ENCODE measurements around the gene RASGEF1B.

Gene RASGEF1B

DNA sequence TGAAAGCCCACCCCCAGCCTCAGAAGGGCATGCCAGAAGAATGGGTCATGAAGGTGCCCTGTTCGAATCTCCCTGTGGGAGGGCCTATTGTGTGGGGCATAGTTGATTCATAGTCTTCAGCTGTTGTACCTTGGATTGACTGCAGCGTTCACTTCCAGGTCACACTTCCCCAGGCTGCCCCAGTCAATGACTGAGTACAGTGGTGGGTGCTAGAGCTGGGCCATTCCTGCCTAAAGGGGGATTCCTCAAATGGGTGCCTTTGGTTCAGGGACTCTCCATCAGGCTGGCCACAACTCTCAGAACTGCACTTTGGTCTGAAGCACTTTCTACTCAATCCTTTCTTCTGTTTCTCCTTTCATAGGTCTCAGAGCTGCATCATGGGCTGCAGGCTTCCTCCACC lies 35.0 kb upstream of the RASGEF1B start:
- peaks cover 2% of the 10 kb centered on the region for H3K36me3 Mint-ChIP-seq (ENCODE audit: insufficient read depth)
- no peak overlapping the region for H3K4me3 Mint-ChIP-seq
- ATAC-seq (replicated peaks): no peak
- H3K9me3 Mint-ChIP-seq: no peaks in the 10 kb centered on the region
- H3K27me3 Mint-ChIP-seq: no peaks in the 10 kb centered on the region
- peaks cover 18 to 20% of the 10 kb centered on the region in 2 donors for H3K4me1 Mint-ChIP-seq (ENCODE audit: low read depth in 2 of 2)
- H3K27ac Mint-ChIP-seq: peak overlapping the region; percentile 3 to 32
- no peak for DNase-seq

DNA sequence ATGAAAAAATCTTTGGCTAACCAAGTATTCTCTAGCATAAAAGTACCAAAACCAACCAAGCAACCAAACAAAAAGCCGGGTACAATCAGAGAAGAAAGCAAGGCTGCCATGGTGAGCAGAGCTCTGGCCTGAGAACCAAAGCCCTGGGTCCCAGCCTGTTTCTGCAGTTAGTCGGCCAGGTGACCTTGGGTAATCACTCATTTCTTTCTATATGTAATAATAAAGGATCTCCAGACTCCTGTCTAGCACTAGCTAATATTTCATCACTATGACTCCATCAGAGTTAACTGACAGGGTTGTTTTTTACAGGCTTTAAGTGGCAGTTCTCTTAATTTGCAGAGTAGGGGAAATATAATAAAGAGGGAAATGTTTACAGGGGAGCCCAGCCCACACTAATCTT lies 34.0 kb upstream of the RASGEF1B start:
- DNase-seq (no peak), ATAC-seq (replicated peaks) (no peak)
- Mint-ChIP-seq H3K9me3 (no peaks in the 10 kb centered on the region), H3K36me3 (ENCODE audit: insufficient read depth) (peaks cover 2% of the 10 kb centered on the region), H3K27ac (peak overlapping the region; percentile 10 to 89), H3K4me1 (ENCODE audit: low read depth in 2 of 2) (peaks cover 18 to 20% of the 10 kb centered on the region in 2 donors), H3K4me3 (peak overlapping the region; percentile 36 to 60), H3K27me3 (no peaks in the 10 kb centered on the region)

GRCh38 chr4:81505004-81505598 lies 33.4 kb upstream of the RASGEF1B start:
- H3K9me3 Mint-ChIP-seq: no peaks in the 10 kb centered on the region
- peak; percentile 31 to 46 (median 32) for DNase-seq
- H3K4me3 Mint-ChIP-seq: peak overlapping the region; percentile 36 to 60
- peaks cover 18 to 20% of the 10 kb centered on the region in 2 donors for H3K4me1 Mint-ChIP-seq (ENCODE audit: low read depth in 2 of 2)
- no peaks in the 10 kb centered on the region for H3K27me3 Mint-ChIP-seq
- peaks cover 2% of the 10 kb centered on the region for H3K36me3 Mint-ChIP-seq (ENCODE audit: insufficient read depth)
- peak overlapping the region; percentile 10 to 89 for H3K27ac Mint-ChIP-seq
- ATAC-seq (replicated peaks): peak; percentile 81

- no peaks in the 10 kb centered on the region for H3K9me3 Mint-ChIP-seq
- no peak for DNase-seq
- peaks cover 15 to 20% of the 10 kb centered on the region in 2 donors for H3K4me1 Mint-ChIP-seq (ENCODE audit: low read depth in 2 of 2)
- ATAC-seq (replicated peaks): peak; percentile 25
- H3K4me3 Mint-ChIP-seq: peak overlapping the region in 1 of 2 donors; percentile 36
- H3K36me3 Mint-ChIP-seq (ENCODE audit: insufficient read depth): peaks cover 2% of the 10 kb centered on the region
- H3K27ac Mint-ChIP-seq: peak overlapping the region; percentile 10 to 89
- H3K27me3 Mint-ChIP-seq: no peaks in the 10 kb centered on the region
Measured at GRCh38 chr4:81504112-81505003, 32.7 kb upstream of the RASGEF1B start.

- H3K27ac Mint-ChIP-seq: peak overlapping the region in 1 of 2 donors; percentile 89
- peaks cover 15 to 20% of the 10 kb centered on the region in 2 donors for H3K4me1 Mint-ChIP-seq (ENCODE audit: low read depth in 2 of 2)
- H3K36me3 Mint-ChIP-seq (ENCODE audit: insufficient read depth): peaks cover 2% of the 10 kb centered on the region
- ATAC-seq (replicated peaks) (no peak), DNase-seq (no peak)
- no peaks in the 10 kb centered on the region for H3K9me3 Mint-ChIP-seq
- H3K27me3 Mint-ChIP-seq: no peaks in the 10 kb centered on the region
- no peak overlapping the region for H3K4me3 Mint-ChIP-seq
Measured at GRCh38 chr4:81503586-81503985, 31.9 kb upstream of the RASGEF1B start.

- H3K4me1 Mint-ChIP-seq (ENCODE audit: low read depth in 2 of 2): peaks cover 15 to 20% of the 10 kb centered on the region in 2 donors
- no peaks in the 10 kb centered on the region for H3K9me3 Mint-ChIP-seq
- H3K4me3 Mint-ChIP-seq: no peak overlapping the region
- no peaks in the 10 kb centered on the region for H3K27me3 Mint-ChIP-seq
- no peak for ATAC-seq (replicated peaks)
- H3K36me3 Mint-ChIP-seq (ENCODE audit: insufficient read depth): no peaks in the 10 kb centered on the region
- no peak for DNase-seq
- H3K27ac Mint-ChIP-seq: peak overlapping the region in 1 of 2 donors; percentile 3
Measured at GRCh38 chr4:81502564-81502963, 30.9 kb upstream of the RASGEF1B start.

GRCh38 chr4:81499840-81500239 lies 28.1 kb upstream of the RASGEF1B start:
- no peaks in the 10 kb centered on the region for H3K36me3 Mint-ChIP-seq (ENCODE audit: insufficient read depth)
- no peaks in the 10 kb centered on the region for H3K27me3 Mint-ChIP-seq
- H3K27ac Mint-ChIP-seq: no peak overlapping the region
- no peak for DNase-seq
- H3K4me3 Mint-ChIP-seq: no peak overlapping the region
- peaks cover 5 to 12% of the 10 kb centered on the region in 2 donors for H3K4me1 Mint-ChIP-seq (ENCODE audit: low read depth in 2 of 2)
- no peaks in the 10 kb centered on the region for H3K9me3 Mint-ChIP-seq
- ATAC-seq (replicated peaks): no peak

- Mint-ChIP-seq H3K27me3 (no peaks in the 10 kb centered on the region), H3K9me3 (no peaks in the 10 kb centered on the region), H3K4me3 (no peak overlapping the region), H3K27ac (no peak overlapping the region), H3K4me1 (ENCODE audit: low read depth in 2 of 2) (peaks cover 8 to 17% of the 10 kb centered on the region in 2 donors), H3K36me3 (ENCODE audit: insufficient read depth) (peaks cover 3% of the 10 kb centered on the region)
- no peak for DNase-seq
- ATAC-seq (replicated peaks): no peak
Measured at GRCh38 chr4:81498551-81499099, 26.9 kb upstream of the RASGEF1B start.

GRCh38 chr4:81498046-81498445 lies 26.3 kb upstream of the RASGEF1B start:
- H3K27ac Mint-ChIP-seq: no peak overlapping the region
- peaks cover 9 to 18% of the 10 kb centered on the region in 2 donors for H3K4me1 Mint-ChIP-seq (ENCODE audit: low read depth in 2 of 2)
- peaks cover 3% of the 10 kb centered on the region for H3K36me3 Mint-ChIP-seq (ENCODE audit: insufficient read depth)
- H3K4me3 Mint-ChIP-seq: no peak overlapping the region
- ATAC-seq (replicated peaks) (no peak), DNase-seq (no peak)
- H3K27me3 Mint-ChIP-seq: no peaks in the 10 kb centered on the region
- H3K9me3 Mint-ChIP-seq: no peaks in the 10 kb centered on the region

- peaks cover 13% of the 10 kb centered on the region for H3K36me3 Mint-ChIP-seq (ENCODE audit: insufficient read depth)
- H3K4me1 Mint-ChIP-seq (ENCODE audit: low read depth in 2 of 2): peaks cover 26 to 42% of the 10 kb centered on the region in 2 donors
- H3K4me3 Mint-ChIP-seq: peak overlapping the region; percentile 31 to 56
- DNase-seq (no peak), ATAC-seq (replicated peaks) (no peak)
- H3K27me3 Mint-ChIP-seq: no peaks in the 10 kb centered on the region
- H3K9me3 Mint-ChIP-seq: peaks cover 2 to 6% of the 10 kb centered on the region in 2 donors
- H3K27ac Mint-ChIP-seq: peak overlapping the region in 1 of 2 donors; percentile 63
Measured at GRCh38 chr4:81495345-81495744, 23.6 kb upstream of the RASGEF1B start.

DNA sequence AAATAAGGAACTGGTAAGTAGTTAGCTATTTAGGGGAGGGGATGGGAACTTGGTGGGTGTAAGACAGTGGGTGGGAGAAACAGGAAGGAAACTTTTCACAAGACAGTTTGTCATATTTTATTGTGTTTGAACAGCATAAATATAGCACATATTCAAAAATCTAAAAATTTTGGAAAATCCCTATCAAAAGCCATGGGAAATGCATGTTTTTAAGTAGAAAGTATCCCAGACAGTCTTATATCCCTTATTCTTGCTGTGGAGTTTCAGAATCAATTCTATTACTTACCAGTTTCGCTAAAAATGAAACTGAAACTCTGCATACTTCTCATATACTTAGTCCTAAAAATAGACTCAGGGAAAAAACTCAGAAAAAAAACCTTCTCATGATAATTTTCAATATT lies 22.3 kb upstream of the RASGEF1B start:
- Mint-ChIP-seq H3K27me3 (no peaks in the 10 kb centered on the region), H3K9me3 (peaks cover 2 to 6% of the 10 kb centered on the region in 2 donors), H3K4me1 (ENCODE audit: low read depth in 2 of 2) (peaks cover 26 to 50% of the 10 kb centered on the region in 2 donors), H3K27ac (peak overlapping the region; percentile 91 to 96), H3K4me3 (peak overlapping the region; percentile 66 to 75), H3K36me3 (ENCODE audit: insufficient read depth) (peaks cover 13% of the 10 kb centered on the region)
- no peak for DNase-seq
- peak; percentile 13 for ATAC-seq (replicated peaks)

DNA sequence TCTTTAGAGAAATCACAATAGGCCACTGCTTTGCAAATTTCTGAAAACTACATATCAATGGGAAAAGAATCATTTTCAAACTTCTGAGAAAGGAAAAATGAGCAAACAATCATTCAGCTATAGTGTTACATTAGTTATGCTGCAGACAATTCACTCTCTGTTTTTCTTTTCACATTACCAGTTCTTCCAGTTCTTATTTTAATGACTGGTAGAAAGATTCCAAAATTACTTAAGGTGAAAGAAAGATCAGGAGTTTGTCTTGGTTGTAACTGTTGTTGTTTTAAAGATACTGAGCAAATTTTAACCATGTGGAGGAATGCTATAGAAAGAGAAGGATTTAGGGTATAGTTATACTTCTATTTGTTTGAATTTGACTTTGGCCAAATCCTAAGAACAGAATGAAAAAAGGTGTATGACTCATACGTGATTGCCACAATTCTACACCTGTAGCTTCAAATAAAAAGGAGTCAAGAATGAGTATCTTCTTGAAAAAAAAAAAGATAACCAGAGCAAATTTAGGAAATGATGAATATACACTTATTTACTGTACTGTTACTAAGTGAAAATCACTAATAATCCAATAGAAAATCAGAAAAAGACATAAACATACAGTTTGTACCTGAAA lies 21.0 kb upstream of the RASGEF1B start:
- Mint-ChIP-seq H3K27ac (peak overlapping the region; percentile 89 to 96), H3K36me3 (ENCODE audit: insufficient read depth) (peaks cover 13% of the 10 kb centered on the region), H3K4me1 (ENCODE audit: low read depth in 2 of 2) (peaks cover 26 to 53% of the 10 kb centered on the region in 2 donors), H3K4me3 (peak overlapping the region; percentile 9 to 66), H3K9me3 (peaks cover 2 to 6% of the 10 kb centered on the region in 2 donors), H3K27me3 (no peaks in the 10 kb centered on the region)
- no peak for DNase-seq
- ATAC-seq (replicated peaks): peak; percentile 9

- DNase-seq (peak in 2 of 3 experiments; percentile 20 to 26), ATAC-seq (replicated peaks) (peak; percentile 93)
- H3K4me1 Mint-ChIP-seq (ENCODE audit: low read depth in 2 of 2): peaks cover 26 to 53% of the 10 kb centered on the region in 2 donors
- H3K27ac Mint-ChIP-seq: peak overlapping the region; percentile 89 to 96
- peaks cover 13% of the 10 kb centered on the region for H3K36me3 Mint-ChIP-seq (ENCODE audit: insufficient read depth)
- peak overlapping the region; percentile 53 to 66 for H3K4me3 Mint-ChIP-seq
- H3K27me3 Mint-ChIP-seq: no peaks in the 10 kb centered on the region
- peaks cover 2 to 6% of the 10 kb centered on the region in 2 donors for H3K9me3 Mint-ChIP-seq
Measured at GRCh38 chr4:81491943-81492342, 20.2 kb upstream of the RASGEF1B start.

All from effector memory CD8-positive, alpha-beta T cell (primary cell).